Prostate gland (tissue), 2 donors: ENCODE results near the gene CX3CL1.

Experiments used
- CTCF ChIP-seq, 4 experiments: fragments of 200-600 bp in 2 of 4; fragments of 450-650 bp in 2 of 4; sonication (generic) in 2 of 4; IDR thresholded peaks; 1 replicate in 3 of 4; 2 replicates in 1 of 4; pipeline ENCODE4 v1.5.1; 2016 to 2019; ENCODE audit warnings: antibody characterized with exemption in 4 of 4, mild to moderate bottlenecking in 2 of 4, moderate library complexity in 2 of 4
- POLR2AphosphoS5 ChIP-seq: sonication (generic); formaldehyde crosslinking; IDR thresholded peaks from one replicate; pipeline ENCODE4 v1.6.1; 2017; ENCODE audit warnings: antibody characterized with exemption

- TF ChIP-seq CTCF (IDR thresholded peaks at IDR 0.05) (no peak), POLR2AphosphoS5 (no peak)
Observed at GRCh38 chr16:57384248-57385070, 12.2 kb downstream of the CX3CL1 start.
